H1 (cell line): ENCODE data around the gene EIF3B. TPM values are rescaled to one million over a fixed set of nuclear protein-coding genes. Genes with fewer than 3 reads are reported as not detected.

Source experiments
- CTCF ChIA-PET: fragments of 300-600 bp; sonication (Branson Sonifier 250); formaldehyde crosslinking; loops from one replicate; lab custom pipeline; 2021; ENCODE audit not compliant: partially characterized antibody; lab: Charles Lee
- POLR2A ChIA-PET: fragments of 300-600 bp; sonication (Branson Sonifier 250); formaldehyde crosslinking; loops from one replicate; lab custom pipeline; 2021; ENCODE audit warnings: inconsistent platforms; ENCODE audit not compliant: partially characterized antibody; lab: Charles Lee
- DNase-seq, 2 experiments: peaks; one replicate each; pipeline versions ENCODE4 v3.0.0 to v3.0.0-alpha.2; 2010 to 2022; ENCODE audit warnings: low spot score in 2 of 2, low read depth in 1 of 2, mixed read lengths in 1 of 2
- FAIRE-seq: peaks from 2 replicates; lab custom pipeline; 2011; peaks lifted over from hg19 to GRCh38; lab: Jason Lieb, UNC
- H2AFZ ChIP-seq: 2 replicates; pipeline ENCODE4 v1.8.1; 2012; ENCODE audit warnings: low read length, inconsistent platforms
- H2AK5ac ChIP-seq: 2 replicates; pipeline ENCODE4 v1.6.1; 2013; ENCODE audit warnings: low read depth, low read length
- H2BK120ac ChIP-seq: replicated peaks from 2 replicates; pipeline ENCODE3; 2013; ENCODE audit warnings: low read depth, low read length, inconsistent platforms
- H2BK12ac ChIP-seq: 2 replicates; pipeline ENCODE4 v1.6.1; 2013; ENCODE audit warnings: low read depth, low read length
- H2BK15ac ChIP-seq: 2 replicates; pipeline ENCODE4 v1.6.1; 2013; ENCODE audit warnings: low read length
- H2BK20ac ChIP-seq: 2 replicates; pipeline ENCODE4 v1.6.1; 2013; ENCODE audit warnings: low read length
- H2BK5ac ChIP-seq: 2 replicates; pipeline ENCODE4 v1.6.1; 2013; ENCODE audit warnings: low read depth, low read length
- H3K14ac ChIP-seq: 2 replicates; pipeline ENCODE4 v1.6.1; 2013; ENCODE audit warnings: inconsistent platforms; ENCODE audit not compliant: insufficient read length
- H3K18ac ChIP-seq: 2 replicates; pipeline ENCODE4 v1.6.1; 2013; ENCODE audit warnings: low read length; ENCODE audit errors: extremely low read depth
- H3K23ac ChIP-seq: 2 replicates; pipeline ENCODE4 v1.6.1; 2013; ENCODE audit warnings: inconsistent platforms; ENCODE audit not compliant: insufficient read length
- H3K23me2 ChIP-seq: 2 replicates; pipeline ENCODE4 v1.6.1; 2013; ENCODE audit warnings: low read depth, low read length
- H3K27ac ChIP-seq: 2 replicates; pipeline ENCODE4 v1.6.1; 2011; ENCODE audit warnings: low read depth, low read length, inconsistent platforms
- H3K27me3 ChIP-seq, 4 experiments: replicated peaks in 1 of 4; 1 replicate in 1 of 4; 2 replicates in 3 of 4; pipeline versions ENCODE4 v1.6.1 to v1.8.1; 2011 to 2013; ENCODE audit warnings: low read length in 3 of 4, mild to moderate bottlenecking in 3 of 4, inconsistent platforms in 2 of 4, mixed read lengths in 2 of 4, moderate library complexity in 1 of 4; ENCODE audit not compliant: control insufficient read depth in 3 of 4, insufficient read depth in 3 of 4; ENCODE audit errors: extremely low read depth in 1 of 4
- H3K36me3 ChIP-seq, 4 experiments: 2 replicates each; pipeline versions ENCODE4 v1.6.1 to v1.8.1; 2011 to 2013; ENCODE audit warnings: mild to moderate bottlenecking in 4 of 4, low read length in 3 of 4, moderate library complexity in 2 of 4, control low read depth in 1 of 4, inconsistent platforms in 1 of 4; ENCODE audit not compliant: insufficient read depth in 4 of 4, control insufficient read depth in 2 of 4
- H3K4ac ChIP-seq: replicated peaks from 2 replicates; pipeline ENCODE3; 2013; ENCODE audit warnings: low read length, low read depth, mixed read lengths, inconsistent platforms; ENCODE audit not compliant: insufficient read length
- H3K4me1 ChIP-seq, 4 experiments: replicated peaks in 1 of 4; 1 replicate in 1 of 4; 2 replicates in 3 of 4; pipeline versions ENCODE4 v1.6.1 to v1.8.1; 2011 to 2013; ENCODE audit warnings: low read length in 3 of 4, inconsistent platforms in 2 of 4, mixed read lengths in 1 of 4; ENCODE audit not compliant: insufficient read depth in 4 of 4, control insufficient read depth in 3 of 4
- H3K4me2 ChIP-seq, 2 experiments: 2 replicates each; pipeline versions ENCODE4 v1.6.1 to v1.8.1; 2011 to 2013; ENCODE audit warnings: low read depth in 2 of 2, low read length in 2 of 2, control low read depth in 1 of 2, inconsistent platforms in 1 of 2, mild to moderate bottlenecking in 1 of 2; ENCODE audit not compliant: insufficient read depth in 1 of 2
- H3K4me3 ChIP-seq, 4 experiments: fragments of 200-600, 300-600 bp in 1 of 4; sonication (generic), shearing (Covaris generic), sonication (Bioruptor Twin) in 1 of 4; 2 replicates each; pipeline versions ENCODE4 v1.5.1 to v1.8.1; 2011 to 2016; ENCODE audit warnings: low read length in 4 of 4, low read depth in 3 of 4, control low read depth in 2 of 4, inconsistent platforms in 2 of 4, mild to moderate bottlenecking in 2 of 4, mixed read lengths in 1 of 4, moderate library complexity in 1 of 4; ENCODE audit not compliant: insufficient read depth in 2 of 4; ENCODE audit errors: extremely low read depth in 1 of 4
- H3K56ac ChIP-seq: replicated peaks from 2 replicates; pipeline ENCODE3; 2013; ENCODE audit warnings: low read depth, mild to moderate bottlenecking, mixed read lengths, low read length, inconsistent platforms; ENCODE audit not compliant: insufficient read length
- H3K79me1 ChIP-seq: 2 replicates; pipeline ENCODE4 v1.6.1; 2013; ENCODE audit warnings: low read depth, low read length, control low read depth
- H3K79me2 ChIP-seq, 2 experiments: 2 replicates each; pipeline versions ENCODE4 v1.6.1 to v1.8.1; 2012 to 2013; ENCODE audit warnings: low read length in 2 of 2, mild to moderate bottlenecking in 2 of 2, inconsistent platforms in 1 of 2; ENCODE audit not compliant: insufficient read depth in 2 of 2, control insufficient read depth in 1 of 2
- H3K9ac ChIP-seq, 4 experiments: replicated peaks in 1 of 4; 1 replicate in 1 of 4; 2 replicates in 3 of 4; pipeline versions ENCODE4 v1.6.1 to v1.8.1; 2011 to 2013; ENCODE audit warnings: low read depth in 3 of 4, low read length in 3 of 4, control low read depth in 2 of 4, mild to moderate bottlenecking in 2 of 4, moderate library complexity in 2 of 4, inconsistent platforms in 1 of 4; ENCODE audit errors: extremely low read depth in 1 of 4
- H3K9me3 ChIP-seq, 2 experiments: 2 replicates each; pipeline versions ENCODE4 v1.6.1 to v1.8.1; 2012 to 2013; ENCODE audit warnings: mild to moderate bottlenecking in 2 of 2, moderate library complexity in 2 of 2, control low read depth in 1 of 2, inconsistent platforms in 1 of 2, low read depth in 1 of 2, low read length in 1 of 2, mixed read lengths in 1 of 2; ENCODE audit not compliant: insufficient read depth in 2 of 2
- H4K20me1 ChIP-seq, 2 experiments: replicated peaks in 1 of 2; 2 replicates each; pipeline versions ENCODE3 to v1.8.1; 2011 to 2013; ENCODE audit warnings: inconsistent platforms in 2 of 2, low read length in 2 of 2, mild to moderate bottlenecking in 1 of 2; ENCODE audit not compliant: insufficient read depth in 2 of 2, control insufficient read depth in 1 of 2
- H4K5ac ChIP-seq: 2 replicates; pipeline ENCODE4 v1.6.1; 2013; ENCODE audit warnings: low read length, low read depth, mixed read lengths, inconsistent platforms; ENCODE audit not compliant: insufficient read length
- H4K8ac ChIP-seq: 2 replicates; pipeline ENCODE4 v1.8.0; 2013; ENCODE audit warnings: mild to moderate bottlenecking, moderate library complexity, low read length, inconsistent platforms; ENCODE audit not compliant: insufficient read depth; ENCODE audit errors: extremely low read depth
- H4K91ac ChIP-seq: replicated peaks from 2 replicates; pipeline ENCODE3; 2013; ENCODE audit warnings: low read length, mixed read lengths, inconsistent platforms; ENCODE audit not compliant: insufficient read length
- CREB1 ChIP-seq: IDR thresholded peaks from 2 replicates; pipeline ENCODE4 v1.6.1; 2012; ENCODE audit warnings: inconsistent platforms
- CTBP2 ChIP-seq: IDR thresholded peaks from 2 replicates; pipeline ENCODE4 v1.7.0; 2011; ENCODE audit warnings: borderline replicate concordance, mild to moderate bottlenecking, moderate library complexity, mixed read lengths, low read length; ENCODE audit not compliant: insufficient read depth, insufficient read length
- E2F6 ChIP-seq: IDR thresholded peaks from 2 replicates; pipeline ENCODE4 v1.6.1; 2012; ENCODE audit warnings: inconsistent platforms
- EP300 ChIP-seq, 2 experiments: IDR thresholded peaks; 1 replicate in 1 of 2; 2 replicates in 1 of 2; pipeline ENCODE4 v1.6.1; 2011 to 2012; ENCODE audit warnings: low read depth in 2 of 2, low read length in 2 of 2, mild to moderate bottlenecking in 2 of 2, borderline replicate concordance in 1 of 2, inconsistent platforms in 1 of 2, moderate library complexity in 1 of 2
- FOSL1 ChIP-seq: IDR thresholded peaks from 2 replicates; pipeline ENCODE4 v1.6.1; 2011; ENCODE audit warnings: mild to moderate bottlenecking, low read depth, low read length, moderate library complexity; ENCODE audit not compliant: insufficient read depth
- GTF2F1 ChIP-seq: IDR thresholded peaks from 2 replicates; pipeline ENCODE4 v1.6.1; 2012; ENCODE audit warnings: low read depth, low read length, improper control_type of control experiment, borderline replicate concordance
- KDM1A ChIP-seq: fragments of 200-600, 300-600 bp; sonication (generic); IDR thresholded peaks from 2 replicates; pipeline ENCODE4 v1.7.1; 2016; ENCODE audit warnings: mild to moderate bottlenecking, low read length, borderline replicate concordance
- NRF1 ChIP-seq: IDR thresholded peaks from 2 replicates; pipeline ENCODE4 v1.6.1; 2011; ENCODE audit warnings: mild to moderate bottlenecking, low read depth, low read length, improper control_type of control experiment
- PHF8 ChIP-seq: fragments of 200-600 bp; sonication (generic); conservative IDR thresholded peaks from 2 replicates; pipeline ENCODE4 v1.7.1; 2012; ENCODE audit warnings: low read depth, mild to moderate bottlenecking, inconsistent platforms, low read length, moderate library complexity
- POU5F1 ChIP-seq: IDR thresholded peaks from 2 replicates; pipeline ENCODE4 v1.6.1; 2011; ENCODE audit warnings: low read depth, mild to moderate bottlenecking, low read length, moderate library complexity
- RAD21 ChIP-seq, 2 experiments: IDR thresholded peaks in 1 of 2; conservative IDR thresholded peaks in 1 of 2; 2 replicates each; pipeline ENCODE4 v1.6.1; 2011; ENCODE audit warnings: low read depth in 2 of 2, low read length in 2 of 2, improper control_type of control experiment in 1 of 2, inconsistent platforms in 1 of 2, mild to moderate bottlenecking in 1 of 2, moderate library complexity in 1 of 2
- SIX5 ChIP-seq: IDR thresholded peaks from 2 replicates; pipeline ENCODE4 v1.6.1; 2011; ENCODE audit warnings: mild to moderate bottlenecking, low read depth, low read length
- SP1 ChIP-seq: IDR thresholded peaks from 2 replicates; pipeline ENCODE4 v1.6.1; 2011; ENCODE audit warnings: low read depth, low read length
- WGBS, 2 experiments: shearing (Covaris generic) in 1 of 2; methylation state at CpG; one replicate each; pipeline versions ENCODE4 v1.1.6 to v1.1.7; 2013 to 2015; ENCODE audit warnings: low lambda C conversion rate in 2 of 2, mixed read lengths in 2 of 2, inconsistent platforms in 1 of 2, low coverage in 1 of 2, missing lambda C conversion rate in 1 of 2; ENCODE audit not compliant: insufficient replicate concordance in 2 of 2, insufficient coverage in 1 of 2, insufficient read length in 1 of 2; ENCODE audit errors: extremely low coverage in 1 of 2, missing lambda C conversion rate in 1 of 2; 5-methylcytosine and 5-hydroxymethylcytosine counted together
- polyA plus RNA-seq, 7 experiments: library from polyadenylated mRNA; depleted of rRNA in 3 of 7; stranded (reverse) in 5 of 7; unstranded in 2 of 7; fragments of >200 nt in 5 of 7; fragments of 200-250 nt in 2 of 7; gene quantifications; 1 replicate in 5 of 7; 2 replicates in 1 of 7; 4 replicates in 1 of 7; pipeline versions ENCODE4 v1.2.1 to v1.2.3, GENCODE V29; 2011 to 2013; ENCODE audit warnings: missing spikeins in 2 of 7, mixed read lengths in 2 of 7
- total RNA-seq: library from RNA; stranded (reverse); fragmentation: NEBNext Ultra II Directional; extraction: Animal tissue kit (Norgen Biotek cat#: 25700); gene quantifications from 2 replicates; pipeline ENCODE4 v1.2.1, GENCODE V29; 2021

Gene EIF3B
- total and polyA plus RNA-seq, 2 of the 8 experiments (the other 6 are each of a cell fraction or from before 2014, with no cell fraction given), result 167 to 316 TPM

GRCh38 chr7:2326951-2327350 is 27.7 kb upstream of the EIF3B start:
- Histone ChIP-seq H2BK5ac (no peak overlapping the region), H3K27ac (no peak overlapping the region), H4K5ac (no peak overlapping the region), H3K14ac (no peak overlapping the region), H3K18ac (no peak overlapping the region), H3K23ac (no peak overlapping the region), H3K4me1 (no peaks in the 10 kb centered on the region), H3K27me3 (no peaks in the 10 kb centered on the region), H4K8ac (no peak overlapping the region), H4K20me1 (peaks cover 0 to 4% of the 10 kb centered on the region in 2 experiments), H3K4me2 (no peak overlapping the region), H3K23me2 (no peaks in the 10 kb centered on the region), H3K36me3 (no peaks in the 10 kb centered on the region), H3K9ac (no peak overlapping the region), H3K4me3 (no peak overlapping the region), H2BK12ac (no peak overlapping the region), H2BK120ac (no peak overlapping the region), H2AK5ac (no peak overlapping the region), H2BK20ac (no peak overlapping the region), H2BK15ac (no peak overlapping the region), H2AFZ (no peak overlapping the region), H3K4ac (no peak overlapping the region), H3K79me1 (no peaks in the 10 kb centered on the region), H4K91ac (no peak overlapping the region), H3K9me3 (no peaks in the 10 kb centered on the region), H3K79me2 (no peaks in the 10 kb centered on the region), H3K56ac (no peak overlapping the region)
- no peak for DNase-seq
- POLR2A ChIA-PET, result interaction anchor here (0.6 to 5.5 kb wide), 11 partner anchors 9 to 109 kb away, joined by 3 to 21 read pairs (median 4); partner anchors contain the start of genes EIF3B and SNX8
- no peak for FAIRE-seq
- CTCF ChIA-PET, result interaction anchor here (0.6 to 1.3 kb wide), 5 partner anchors 17 to 57 kb away, joined by 3 to 4 read pairs (median 3); no protein-coding TSS in a partner anchor
- TF ChIP-seq FOSL1 (no peak), SP1 (no peak), GTF2F1 (no peak), KDM1A (no peak), CREB1 (no peak), RAD21 (IDR thresholded peaks at IDR 0.05 in 1 of 2, conservative IDR thresholded peaks at IDR 0.05 in 1 of 2; ENCODE audit: low read depth in 2 of 2, low read length in 2 of 2) (no peak), EP300 (IDR thresholded peaks at IDR 0.05; ENCODE audit: borderline replicate concordance in 1 of 2, low read depth in 2 of 2, low read length in 2 of 2) (no peak), SIX5 (no peak), POU5F1 (no peak), CTBP2 (no peak), PHF8 (no peak), NRF1 (no peak), E2F6 (no peak)
- 93% methylated on average over 7 of the region's 7 CpGs; no CpG with 5 or more reads in 1 of the 2 experiments for WGBS, 2 experiments
